Nephron progenitor cell (in vitro differentiated cells): ENCODE measurements around the gene DNAJC18.

ENCODE experiments used
- DNase-seq: peaks from one replicate; pipeline ENCODE4 v3.0.0; 2021
- H3K27ac Mint-ChIP-seq: 2 replicates; pipeline ENCODE4 v1.8.0; 2021; ENCODE audit warnings: mild to moderate bottlenecking, moderate library complexity, mixed read lengths
- H3K27me3 Mint-ChIP-seq: 2 replicates; pipeline ENCODE4 v1.8.0; 2021; ENCODE audit warnings: mild to moderate bottlenecking, low read depth, mixed read lengths; ENCODE audit not compliant: poor library complexity
- H3K36me3 Mint-ChIP-seq: 2 replicates; pipeline ENCODE4 v1.8.0; 2021; ENCODE audit warnings: low read depth, mixed read lengths
- H3K4me1 Mint-ChIP-seq: 2 replicates; pipeline ENCODE4 v1.8.0; 2021; ENCODE audit warnings: mixed read lengths
- H3K4me3 Mint-ChIP-seq: 2 replicates; pipeline ENCODE4 v1.8.0; 2021; ENCODE audit warnings: mild to moderate bottlenecking, moderate library complexity, mixed read lengths
- H3K9me3 Mint-ChIP-seq: 2 replicates; pipeline ENCODE4 v1.8.0; 2021; ENCODE audit warnings: mild to moderate bottlenecking, moderate library complexity, mixed read lengths
- TF ChIP-seq, protein P1 (sequence below): fragments of 200-600 bp; sonication (generic); IDR thresholded peaks from 2 replicates; pipeline ENCODE4 v1.5.0; 2021; ENCODE audit warnings: antibody characterized with exemption

DNAJC18 gene

DNA sequence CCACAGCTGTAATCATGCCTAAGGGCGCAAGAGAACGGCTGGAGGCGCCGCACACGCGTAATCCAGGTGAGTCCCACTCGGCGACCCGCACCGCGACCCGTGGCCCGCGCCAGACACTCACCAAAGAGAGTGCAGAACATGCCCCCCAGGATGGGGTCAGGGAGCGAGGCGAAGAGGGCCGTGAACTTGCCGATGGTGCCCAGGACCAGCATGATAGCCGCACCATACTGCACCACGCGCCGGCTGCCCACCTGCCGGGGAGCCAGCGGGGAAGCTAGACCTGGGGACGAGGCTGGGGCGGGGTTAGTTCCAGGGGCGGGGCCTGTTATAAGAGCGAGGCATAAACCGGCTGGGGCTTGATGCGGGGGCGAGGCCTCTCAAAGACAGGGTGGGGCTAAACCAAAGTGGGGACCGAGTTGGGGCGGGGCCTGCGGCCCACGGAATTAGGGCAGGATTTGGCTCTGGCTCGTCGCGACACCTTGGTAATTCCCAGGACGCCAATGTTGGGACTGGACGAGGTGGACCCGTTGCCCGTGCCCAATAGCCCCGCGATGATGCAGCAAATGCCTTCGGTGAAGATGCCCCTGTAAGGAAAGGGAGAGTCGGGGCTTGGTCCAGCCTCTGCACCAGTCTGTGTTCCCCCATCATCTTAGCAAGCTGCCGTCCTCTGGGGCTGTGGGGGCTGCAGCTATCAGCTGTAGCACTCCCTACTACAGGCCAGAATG, 61.1 kb downstream of the DNAJC18 start:
- TF ChIP-seq, protein P1, sequence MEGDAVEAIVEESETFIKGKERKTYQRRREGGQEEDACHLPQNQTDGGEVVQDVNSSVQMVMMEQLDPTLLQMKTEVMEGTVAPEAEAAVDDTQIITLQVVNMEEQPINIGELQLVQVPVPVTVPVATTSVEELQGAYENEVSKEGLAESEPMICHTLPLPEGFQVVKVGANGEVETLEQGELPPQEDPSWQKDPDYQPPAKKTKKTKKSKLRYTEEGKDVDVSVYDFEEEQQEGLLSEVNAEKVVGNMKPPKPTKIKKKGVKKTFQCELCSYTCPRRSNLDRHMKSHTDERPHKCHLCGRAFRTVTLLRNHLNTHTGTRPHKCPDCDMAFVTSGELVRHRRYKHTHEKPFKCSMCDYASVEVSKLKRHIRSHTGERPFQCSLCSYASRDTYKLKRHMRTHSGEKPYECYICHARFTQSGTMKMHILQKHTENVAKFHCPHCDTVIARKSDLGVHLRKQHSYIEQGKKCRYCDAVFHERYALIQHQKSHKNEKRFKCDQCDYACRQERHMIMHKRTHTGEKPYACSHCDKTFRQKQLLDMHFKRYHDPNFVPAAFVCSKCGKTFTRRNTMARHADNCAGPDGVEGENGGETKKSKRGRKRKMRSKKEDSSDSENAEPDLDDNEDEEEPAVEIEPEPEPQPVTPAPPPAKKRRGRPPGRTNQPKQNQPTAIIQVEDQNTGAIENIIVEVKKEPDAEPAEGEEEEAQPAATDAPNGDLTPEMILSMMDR: no peak

DNA sequence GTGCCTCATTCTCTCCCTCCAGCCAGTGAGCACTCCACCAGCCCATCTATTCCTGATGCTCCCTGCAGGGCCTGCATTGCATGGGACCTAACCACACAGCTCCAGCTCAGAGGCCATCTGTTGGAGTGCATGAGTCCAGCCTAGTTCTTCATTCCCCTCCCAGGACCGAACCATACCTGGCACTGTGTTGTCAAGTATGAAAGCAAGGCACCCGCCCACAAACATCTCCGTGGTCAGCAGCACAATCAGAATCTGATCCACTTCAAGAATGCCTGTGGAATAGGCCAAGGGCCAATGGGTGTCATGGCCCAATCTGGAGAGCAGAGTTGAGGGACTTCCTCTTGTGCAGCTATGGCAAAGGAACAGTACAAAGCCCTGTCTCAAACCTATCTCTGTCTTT, 62.1 kb downstream of the DNAJC18 start:
- Mint-ChIP-seq H3K4me3 (no peak overlapping the region), H3K9me3 (no peaks in the 10 kb centered on the region), H3K4me1 (peaks cover 19% of the 10 kb centered on the region), H3K27ac (no peak overlapping the region), H3K36me3 (peaks cover 35% of the 10 kb centered on the region), H3K27me3 (no peaks in the 10 kb centered on the region)
- DNase-seq: no peak
- TF ChIP-seq, protein P1: no peak

More for the DNA sequence above, 61.1 kb downstream of the DNAJC18 start:
- no peak overlapping the region for H3K27ac Mint-ChIP-seq
- H3K27me3 Mint-ChIP-seq: no peaks in the 10 kb centered on the region
- H3K36me3 Mint-ChIP-seq: peaks cover 25% of the 10 kb centered on the region
- no peaks in the 10 kb centered on the region for H3K9me3 Mint-ChIP-seq
- no peak for DNase-seq
- peaks cover 23% of the 10 kb centered on the region for H3K4me1 Mint-ChIP-seq
- no peak overlapping the region for H3K4me3 Mint-ChIP-seq

DNA sequence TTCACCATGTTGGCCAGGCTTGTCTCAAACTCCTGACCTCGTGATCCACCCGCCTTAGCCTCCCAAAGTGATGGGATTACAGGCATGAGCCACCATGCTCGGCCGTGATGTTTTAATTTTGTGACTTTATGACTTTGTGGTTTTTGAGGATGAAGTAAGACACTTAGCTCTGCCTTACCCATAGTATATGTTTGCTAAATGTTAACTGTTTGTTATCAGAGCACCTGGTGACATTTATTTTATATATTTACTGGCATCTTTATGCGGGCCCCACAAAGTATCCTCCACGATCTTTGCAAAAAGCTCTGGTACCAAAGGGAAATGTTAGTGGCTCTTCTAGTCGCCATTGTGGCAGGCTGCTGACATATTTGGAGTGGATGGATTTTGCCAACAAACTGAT, 63.0 kb downstream of the DNAJC18 start:
- TF ChIP-seq, protein P1: no peak
- H3K4me3 Mint-ChIP-seq: no peak overlapping the region
- no peak for DNase-seq
- H3K9me3 Mint-ChIP-seq: no peaks in the 10 kb centered on the region
- peaks cover 17% of the 10 kb centered on the region for H3K4me1 Mint-ChIP-seq
- no peak overlapping the region for H3K27ac Mint-ChIP-seq
- peaks cover 42% of the 10 kb centered on the region for H3K36me3 Mint-ChIP-seq
- H3K27me3 Mint-ChIP-seq: no peaks in the 10 kb centered on the region

DNA sequence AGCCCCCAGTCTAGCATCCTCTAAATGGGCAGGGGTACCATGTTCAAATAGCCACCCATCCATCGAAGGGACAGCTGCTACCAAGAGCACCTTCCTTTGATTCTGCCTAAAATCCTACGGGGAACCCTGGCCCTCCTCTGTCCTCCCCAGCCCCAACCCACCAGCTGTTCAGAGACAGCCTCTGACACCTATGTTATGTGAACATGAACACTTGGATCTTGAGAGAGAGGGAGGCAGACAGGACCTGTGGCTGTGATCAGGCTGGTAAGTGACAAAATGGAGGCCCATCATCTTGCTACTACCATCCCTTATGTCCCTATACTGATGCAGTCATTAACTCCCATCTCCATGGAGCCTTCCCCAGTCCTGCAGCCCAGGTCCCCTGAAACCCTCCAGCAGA, 64.4 kb downstream of the DNAJC18 start:
- DNase-seq: no peak
- Mint-ChIP-seq H3K27ac (no peak overlapping the region), H3K4me1 (peaks cover 7% of the 10 kb centered on the region)

DNA sequence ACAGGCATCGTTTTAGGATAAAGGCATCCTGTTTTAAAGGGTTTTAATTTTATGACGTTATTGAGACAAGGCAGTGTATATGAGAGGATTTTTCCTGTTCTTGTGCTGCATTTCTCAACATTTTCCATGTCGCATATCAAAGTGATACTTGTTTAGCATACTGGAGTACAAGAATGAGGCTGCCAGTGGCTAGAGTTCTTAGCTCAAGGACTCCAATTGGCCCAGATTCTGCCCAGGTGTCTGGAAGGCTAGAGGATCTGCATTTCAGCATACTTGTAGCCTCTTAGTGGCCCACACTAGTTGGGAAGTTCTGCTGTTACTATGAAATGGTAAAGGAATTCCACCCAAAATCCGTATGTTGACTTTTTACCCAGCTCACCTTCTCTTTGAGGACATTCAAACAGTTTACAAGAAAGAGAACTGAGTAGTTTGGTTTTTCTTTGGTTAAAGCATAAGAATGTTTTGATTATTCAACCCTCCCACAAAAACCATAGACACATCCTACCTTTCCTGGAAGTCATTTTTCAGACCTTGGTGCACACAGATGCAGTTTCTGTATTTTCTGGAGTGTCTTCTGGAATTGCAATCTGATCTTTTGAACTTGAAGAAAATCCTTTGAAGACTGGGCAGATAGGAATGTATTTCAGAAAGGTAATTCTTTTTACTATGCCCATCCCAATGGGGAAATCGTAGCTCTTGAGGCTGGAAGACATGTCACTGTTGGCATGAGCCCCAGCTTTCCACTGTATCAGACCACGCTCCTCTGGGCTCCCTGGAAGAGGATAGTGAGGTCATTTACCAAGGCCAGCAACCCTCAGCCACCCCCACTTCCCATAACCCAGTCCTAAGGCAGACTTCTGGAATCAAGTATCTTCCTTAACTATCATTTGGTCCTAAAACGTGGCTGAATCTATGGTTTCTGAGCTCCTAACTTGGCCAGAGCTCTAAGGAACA, 67.6 kb downstream of the DNAJC18 start:
- TF ChIP-seq, protein P1: no peak
- peak overlapping the region; percentile 80 for H3K27ac Mint-ChIP-seq
- H3K27me3 Mint-ChIP-seq: no peaks in the 10 kb centered on the region
- no peak overlapping the region for H3K4me3 Mint-ChIP-seq
- DNase-seq: no peak
- peaks cover 61% of the 10 kb centered on the region for H3K36me3 Mint-ChIP-seq
- H3K4me1 Mint-ChIP-seq: no peaks in the 10 kb centered on the region
- H3K9me3 Mint-ChIP-seq: no peaks in the 10 kb centered on the region

More for the DNA sequence above, 64.4 kb downstream of the DNAJC18 start:
- no peak overlapping the region for H3K4me3 Mint-ChIP-seq
- TF ChIP-seq, protein P1: no peak
- no peaks in the 10 kb centered on the region for H3K27me3 Mint-ChIP-seq
- H3K36me3 Mint-ChIP-seq: peaks cover 48% of the 10 kb centered on the region
- no peaks in the 10 kb centered on the region for H3K9me3 Mint-ChIP-seq
